Skeletal muscle cell (primary cell): ENCODE measurements around the gene RNASE7.

ENCODE experiments used
- DNase-seq: peaks from one replicate; pipeline ENCODE4 v3.0.0-alpha.2; 2010; ENCODE audit warnings: low read depth
- H3K4me3 ChIP-seq: 2 replicates; pipeline ENCODE4 v1.5.1; 2011; ENCODE audit warnings: low read depth, mild to moderate bottlenecking, control low read depth, low read length, moderate library complexity

RNASE7 gene

GRCh38 chr14:21077672-21078071, 35.5 kb downstream of the RNASE7 start:
- DNase-seq = no peak

GRCh38 chr14:21078287-21078686, 36.1 kb downstream of the RNASE7 start:
- no peak overlapping the region for H3K4me3 ChIP-seq
- DNase-seq = no peak

More at GRCh38 chr14:21077672-21078071, 35.5 kb downstream of the RNASE7 start:
- H3K4me3 ChIP-seq = no peak overlapping the region

- DNase-seq = no peak
- H3K4me3 ChIP-seq = no peak overlapping the region
These were observed 36.6 kb downstream of the RNASE7 start for GRCh38 chr14:21078726-21079125.

DNA sequence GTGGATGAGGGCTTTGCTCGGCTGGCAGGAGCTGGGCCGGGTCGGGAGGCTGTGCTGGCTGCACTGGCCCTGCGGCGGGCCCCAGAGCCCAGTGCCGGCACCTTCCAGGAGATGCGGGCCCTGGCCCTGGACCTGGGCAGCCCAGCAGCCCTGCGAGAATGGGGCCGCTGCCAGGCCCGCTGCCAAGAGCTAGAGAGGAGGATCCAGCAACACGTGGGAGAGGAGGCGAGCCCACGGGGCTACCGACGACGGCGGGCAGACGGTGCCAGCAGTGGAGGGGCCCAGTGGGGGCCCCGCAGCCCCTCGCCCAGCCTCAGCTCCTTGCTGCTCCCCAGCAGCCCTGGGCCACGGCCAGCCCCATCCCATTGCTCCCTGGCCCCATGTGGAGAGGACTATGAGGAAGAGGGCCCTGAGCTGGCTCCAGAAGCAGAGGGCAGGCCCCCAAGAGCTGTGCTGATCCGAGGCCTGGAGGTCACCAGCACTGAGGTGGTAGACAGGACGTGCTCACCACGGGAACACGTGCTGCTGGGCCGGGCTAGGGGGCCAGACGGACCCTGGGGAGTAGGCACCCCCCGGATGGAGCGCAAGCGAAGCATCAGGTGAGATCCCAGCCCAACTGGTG, 39.5 kb downstream of the RNASE7 start:
- no peak overlapping the region for H3K4me3 ChIP-seq
- no peak for DNase-seq

- H3K4me3 ChIP-seq = no peak overlapping the region
- no peak for DNase-seq
These were observed 41.6 kb downstream of the RNASE7 start for GRCh38 chr14:21083565-21084325.

- H3K4me3 ChIP-seq = no peak overlapping the region
- no peak for DNase-seq
These were observed 42.2 kb downstream of the RNASE7 start for GRCh38 chr14:21084396-21084795.

- no peak for DNase-seq
- H3K4me3 ChIP-seq = no peak overlapping the region
These were observed 43.1 kb downstream of the RNASE7 start for GRCh38 chr14:21084998-21085853.

GRCh38 chr14:21086908-21087293, 44.7 kb downstream of the RNASE7 start:
- DNase-seq = no peak
- no peak overlapping the region for H3K4me3 ChIP-seq

- peak; percentile 91 for DNase-seq
- no peak overlapping the region for H3K4me3 ChIP-seq
These were observed 45.3 kb downstream of the RNASE7 start for GRCh38 chr14:21087294-21088091.

DNA sequence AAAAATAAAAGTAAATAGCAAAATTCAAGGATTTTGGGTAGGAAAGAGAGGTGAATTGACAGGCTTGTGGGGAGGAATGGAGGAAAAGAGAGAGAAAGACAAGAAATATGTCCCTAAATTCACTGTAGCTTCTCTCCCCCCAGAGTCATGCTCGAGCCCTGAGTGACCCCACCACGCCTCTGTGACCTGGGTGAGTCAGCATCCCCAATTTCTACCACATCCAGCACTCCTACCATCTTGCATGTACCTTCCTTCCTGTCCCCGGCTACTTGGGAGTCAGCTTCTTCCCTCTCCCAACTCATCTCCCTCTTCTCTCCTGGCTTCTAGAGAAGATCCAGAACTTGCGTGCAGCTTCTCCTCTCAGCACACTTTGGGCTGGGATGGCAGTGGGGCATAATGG, 46.5 kb downstream of the RNASE7 start:
- no peak overlapping the region for H3K4me3 ChIP-seq
- no peak for DNase-seq

- no peak for DNase-seq
- H3K4me3 ChIP-seq = no peak overlapping the region
These were observed 47.1 kb downstream of the RNASE7 start for GRCh38 chr14:21089271-21089670.

DNA sequence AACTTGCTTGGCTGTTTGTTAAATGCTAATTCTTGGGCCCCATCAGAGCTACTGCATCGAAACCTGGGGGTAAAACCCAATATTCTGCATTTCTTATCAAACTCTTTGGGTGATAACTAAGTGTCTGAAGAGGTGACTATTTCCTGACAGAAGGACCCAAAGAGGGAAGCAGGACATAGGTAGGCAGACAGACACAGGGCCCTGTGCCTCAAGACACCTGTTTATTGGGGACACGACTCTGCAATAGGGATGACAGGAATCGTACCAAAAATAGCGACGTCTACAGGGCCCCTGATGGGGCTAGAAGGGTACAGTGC, 47.7 kb downstream of the RNASE7 start:
- no peak for DNase-seq
- H3K4me3 ChIP-seq = no peak overlapping the region

DNA sequence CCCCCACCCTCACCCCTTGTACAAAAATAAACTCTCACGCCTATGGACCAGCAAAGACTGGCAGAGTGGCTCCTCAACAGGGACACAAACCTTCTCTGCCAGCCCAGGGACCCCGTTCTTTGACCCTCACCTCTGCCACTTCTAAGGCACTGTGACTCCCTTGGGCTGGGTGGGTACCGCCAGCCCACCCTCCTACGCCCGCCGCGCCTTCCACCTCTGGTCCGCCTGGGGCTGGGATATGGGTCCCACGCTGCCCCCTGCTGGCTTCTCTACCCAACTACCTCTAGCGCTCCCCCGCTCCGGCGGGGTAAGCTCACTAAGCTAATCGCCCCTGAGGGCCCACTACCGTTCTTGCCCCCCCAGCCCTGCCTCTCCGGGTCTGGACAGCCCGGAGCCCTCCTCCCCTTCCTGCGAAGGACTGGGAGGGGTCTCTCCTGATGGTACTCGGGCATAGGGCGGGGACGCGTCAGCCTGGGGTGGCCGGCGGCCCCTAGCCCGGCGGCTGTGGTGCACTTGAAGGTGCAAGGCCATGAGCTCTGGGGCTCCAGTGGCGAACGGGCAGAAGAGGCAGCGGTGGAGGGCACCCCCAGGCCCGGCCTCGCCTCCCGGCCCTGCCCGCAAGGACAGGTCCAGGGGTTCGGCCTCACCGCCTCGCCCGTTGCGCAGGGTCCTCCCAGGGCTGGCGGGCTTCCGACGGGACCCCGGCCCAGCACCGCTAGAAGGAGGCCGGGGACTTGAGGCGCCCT, 48.2 kb downstream of the RNASE7 start:
- no peak for DNase-seq
- H3K4me3 ChIP-seq = no peak overlapping the region

- H3K4me3 ChIP-seq = no peak overlapping the region
- DNase-seq = no peak
These were observed 48.9 kb downstream of the RNASE7 start for GRCh38 chr14:21090940-21091663.

DNA sequence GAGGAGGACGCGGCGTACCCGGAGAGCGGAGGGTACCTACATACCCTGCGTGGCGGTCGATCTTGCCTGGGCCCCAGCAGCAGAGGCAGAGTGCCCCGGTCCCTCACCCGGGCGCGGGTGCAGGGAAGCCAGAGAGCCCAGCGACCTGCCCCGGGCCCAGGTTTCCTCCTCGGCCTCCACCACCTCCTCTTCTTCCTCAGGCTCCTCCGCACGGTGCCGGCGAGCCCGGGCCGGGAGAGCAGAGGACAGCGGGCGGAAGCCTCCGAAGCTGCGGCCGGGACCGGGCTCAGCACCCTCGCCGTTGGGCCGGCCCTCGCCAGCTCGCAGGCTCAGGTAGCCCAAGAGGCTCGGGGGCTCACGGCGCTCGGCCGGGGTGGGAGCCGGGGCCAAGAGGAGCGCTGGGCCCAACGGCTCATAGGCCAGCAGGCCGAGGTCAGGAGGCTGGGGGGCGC, 49.7 kb downstream of the RNASE7 start:
- H3K4me3 ChIP-seq = no peak overlapping the region
- no peak for DNase-seq

DNA sequence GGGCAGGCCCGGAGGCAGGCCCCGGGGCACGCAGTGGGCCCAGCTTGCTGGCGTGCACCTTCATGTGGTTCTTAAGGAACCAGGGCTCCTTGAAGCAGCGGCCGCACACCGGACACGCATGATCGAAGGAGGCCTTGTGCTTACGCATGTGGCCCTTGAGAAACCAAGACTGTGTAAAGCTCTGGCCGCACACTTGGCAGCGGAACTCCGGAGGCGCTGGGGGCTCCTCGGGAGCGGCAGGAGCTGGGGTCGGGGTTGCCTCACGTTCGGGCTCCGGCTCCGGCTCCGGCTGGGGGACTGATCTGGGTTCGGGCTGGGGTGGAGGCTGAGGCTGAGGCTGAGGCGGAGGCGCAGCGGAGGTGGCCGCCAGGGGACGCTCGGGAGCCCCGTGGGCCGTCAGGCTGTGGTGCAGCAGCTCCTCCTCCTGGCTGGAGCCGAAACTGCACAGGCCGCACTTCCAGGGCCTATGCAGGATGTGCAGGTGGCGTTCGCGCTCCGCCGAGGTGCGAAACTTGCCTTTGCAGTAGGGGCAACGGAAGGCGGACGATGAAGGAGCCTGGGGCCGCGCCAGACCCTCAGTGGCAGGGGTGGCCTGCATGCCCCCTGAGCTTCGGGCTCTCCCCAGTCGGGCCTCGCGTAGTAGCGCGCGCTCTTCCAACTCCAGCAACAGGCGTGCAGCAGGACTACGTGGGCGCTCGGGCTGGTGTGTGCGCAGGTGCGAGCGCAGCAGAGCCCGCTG, 50.3 kb downstream of the RNASE7 start:
- no peak for DNase-seq
- no peak overlapping the region for H3K4me3 ChIP-seq

DNA sequence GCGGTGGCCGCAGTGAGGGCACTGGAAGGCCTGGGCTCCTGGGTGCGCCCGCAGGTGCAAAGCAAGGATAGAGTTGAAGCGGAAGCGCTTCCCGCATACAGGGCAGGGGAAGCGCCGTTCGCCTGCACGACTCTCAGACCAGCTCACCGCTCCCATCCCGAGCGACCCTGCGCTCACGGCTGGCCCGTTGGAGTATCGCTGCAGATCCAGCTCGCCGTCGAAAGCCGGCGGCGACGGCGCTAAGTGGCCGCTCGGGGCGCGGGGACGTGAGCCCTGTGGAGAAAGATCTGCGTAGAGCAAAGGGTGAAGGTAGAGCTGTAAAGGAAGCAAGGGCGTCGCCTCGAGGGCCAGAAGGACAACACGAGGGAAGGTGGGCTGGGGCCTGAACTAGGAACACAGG, 50.9 kb downstream of the RNASE7 start:
- DNase-seq = no peak
- H3K4me3 ChIP-seq = no peak overlapping the region
